ENCODE measurements around the gene HSPA5.

DNA sequence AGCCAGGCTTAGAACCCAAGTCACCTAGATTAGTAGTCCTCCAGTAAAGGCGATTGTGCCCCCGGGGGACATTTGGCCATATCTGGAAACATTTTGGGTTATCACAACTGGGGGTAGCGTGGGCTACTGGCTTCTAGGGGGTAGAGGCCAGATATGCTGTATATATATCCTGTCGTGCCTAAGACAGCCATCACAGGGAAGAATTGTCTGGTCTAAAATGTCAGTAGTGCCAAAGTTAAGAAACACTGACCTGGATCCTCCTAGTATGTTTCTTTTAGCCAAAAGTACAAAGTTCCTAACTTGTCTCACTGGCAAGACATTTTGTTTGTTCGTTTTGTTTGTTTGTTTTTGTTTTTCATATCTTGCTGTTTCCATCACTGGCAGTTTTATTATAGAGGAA, 27.0 kb downstream of the HSPA5 start:
- TF ChIP-seq, protein P1, sequence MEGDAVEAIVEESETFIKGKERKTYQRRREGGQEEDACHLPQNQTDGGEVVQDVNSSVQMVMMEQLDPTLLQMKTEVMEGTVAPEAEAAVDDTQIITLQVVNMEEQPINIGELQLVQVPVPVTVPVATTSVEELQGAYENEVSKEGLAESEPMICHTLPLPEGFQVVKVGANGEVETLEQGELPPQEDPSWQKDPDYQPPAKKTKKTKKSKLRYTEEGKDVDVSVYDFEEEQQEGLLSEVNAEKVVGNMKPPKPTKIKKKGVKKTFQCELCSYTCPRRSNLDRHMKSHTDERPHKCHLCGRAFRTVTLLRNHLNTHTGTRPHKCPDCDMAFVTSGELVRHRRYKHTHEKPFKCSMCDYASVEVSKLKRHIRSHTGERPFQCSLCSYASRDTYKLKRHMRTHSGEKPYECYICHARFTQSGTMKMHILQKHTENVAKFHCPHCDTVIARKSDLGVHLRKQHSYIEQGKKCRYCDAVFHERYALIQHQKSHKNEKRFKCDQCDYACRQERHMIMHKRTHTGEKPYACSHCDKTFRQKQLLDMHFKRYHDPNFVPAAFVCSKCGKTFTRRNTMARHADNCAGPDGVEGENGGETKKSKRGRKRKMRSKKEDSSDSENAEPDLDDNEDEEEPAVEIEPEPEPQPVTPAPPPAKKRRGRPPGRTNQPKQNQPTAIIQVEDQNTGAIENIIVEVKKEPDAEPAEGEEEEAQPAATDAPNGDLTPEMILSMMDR (IDR thresholded peaks at IDR 0.05), result no peak
- no peak for TF ChIP-seq POLR2A (IDR thresholded peaks at IDR 0.05)
- TF ChIP-seq EP300 (IDR thresholded peaks at IDR 0.05), result no peak
